T-cell (primary cell): ENCODE measurements around the gene RFXAP. TPM values are rescaled to one million over a fixed set of nuclear protein-coding genes. Genes with fewer than 3 reads are reported as not detected.
A peak's percentile ranks its signal among the peaks of the same experiment; 100 is the strongest.

ENCODE experiments used
- ATAC-seq, 4 experiments: fragments of 200-7000 bp in 3 of 4; fragments of 150-1000 bp in 1 of 4; cut with Tn5 transposase; replicated peaks in 1 of 4; 1 replicate in 3 of 4; 2 replicates in 1 of 4; pipeline ENCODE4 v1.10.0; 2021; ENCODE audit warnings: moderate library complexity in 3 of 4, mild to moderate bottlenecking in 2 of 4, moderate number of reproducible peaks in 1 of 4
- CTCF ChIA-PET, 2 donors: fragments of 300-600 bp; sonication (Branson Sonifier 250); formaldehyde crosslinking; loops; one replicate each; lab custom pipeline; 2022; ENCODE audit warnings: antibody characterized with exemption in 2 of 2; lab: Charles Lee
- POLR2A ChIA-PET, 2 donors: fragments of 300-600 bp; sonication (Branson Sonifier 250); formaldehyde crosslinking; loops; one replicate each; lab custom pipeline; 2022; ENCODE audit warnings: antibody characterized with exemption in 2 of 2; lab: Charles Lee
- DNase-seq, 35 experiments: peaks; one replicate each; pipeline versions ENCODE4 v3.0.0 to v3.0.0-alpha.2; 2013 to 2023
- H3K27ac ChIP-seq: one replicate; pipeline ENCODE4 v1.5.1; 2013; ENCODE audit warnings: low read length
- H3K27me3 ChIP-seq, 2 experiments: replicated peaks in 1 of 2; 1 replicate in 1 of 2; 2 replicates in 1 of 2; pipeline versions ENCODE4 v1.6.1 to v1.7.0; 2013; ENCODE audit warnings: low read length in 1 of 2, mixed read lengths in 1 of 2; ENCODE audit not compliant: control insufficient read depth in 2 of 2, insufficient read depth in 2 of 2; ENCODE audit errors: extremely low read depth in 1 of 2
- H3K36me3 ChIP-seq, 2 donors: 1 replicate in 1 of 2; 2 replicates in 1 of 2; pipeline versions ENCODE4 v1.6.1 to v1.7.0; 2013; ENCODE audit warnings: low read length in 1 of 2; ENCODE audit not compliant: control insufficient read depth in 2 of 2, insufficient read depth in 1 of 2; ENCODE audit errors: extremely low read depth in 1 of 2
- H3K4me1 ChIP-seq, 2 experiments: 1 replicate in 1 of 2; 2 replicates in 1 of 2; pipeline versions ENCODE4 v1.6.1 to v1.7.0; 2013; ENCODE audit warnings: low read length in 2 of 2, mixed read lengths in 1 of 2; ENCODE audit not compliant: insufficient read depth in 2 of 2, control insufficient read depth in 1 of 2; ENCODE audit errors: extremely low read depth in 1 of 2
- H3K4me3 ChIP-seq, 2 donors: 1 replicate in 1 of 2; 2 replicates in 1 of 2; pipeline versions ENCODE4 v1.5.1 to v1.7.0; 2013; ENCODE audit warnings: mild to moderate bottlenecking in 2 of 2, low read length in 1 of 2, moderate library complexity in 1 of 2; ENCODE audit not compliant: control insufficient read depth in 1 of 2; ENCODE audit errors: extremely low read depth in 1 of 2
- H3K9me3 ChIP-seq: 2 replicates; pipeline ENCODE4 v1.7.0; 2013
- H3K27ac Mint-ChIP-seq, 2 donors: one replicate each; pipeline ENCODE4 v1.8.0; 2020 to 2021; ENCODE audit warnings: mild to moderate bottlenecking in 2 of 2, mixed read lengths in 2 of 2
- H3K27me3 Mint-ChIP-seq, 2 donors: one replicate each; pipeline ENCODE4 v1.8.0; 2021 to 2022; ENCODE audit warnings: mixed read lengths in 2 of 2
- H3K36me3 Mint-ChIP-seq: one replicate; pipeline ENCODE4 v1.8.0; 2021; ENCODE audit warnings: mixed read lengths
- H3K4me1 Mint-ChIP-seq, 3 donors: one replicate each; pipeline ENCODE4 v1.8.0; 2020 to 2022; ENCODE audit warnings: mixed read lengths in 3 of 3, mild to moderate bottlenecking in 1 of 3
- H3K4me3 Mint-ChIP-seq, 3 donors: one replicate each; pipeline ENCODE4 v1.8.0; 2020 to 2022; ENCODE audit warnings: mild to moderate bottlenecking in 3 of 3, mixed read lengths in 3 of 3, moderate library complexity in 3 of 3
- H3K9me3 Mint-ChIP-seq, 3 donors: one replicate each; pipeline ENCODE4 v1.8.0; 2020 to 2022; ENCODE audit warnings: mixed read lengths in 3 of 3
- WGBS: methylation state at CpG from one replicate; pipeline ENCODE4 v1.1.5; 2013; ENCODE audit warnings: missing lambda C conversion rate; ENCODE audit not compliant: insufficient coverage; 5-methylcytosine and 5-hydroxymethylcytosine counted together
- total RNA-seq, 35 experiments: library from RNA in 6 of 35; stranded (reverse) in 6 of 35; fragments of 120-200 nt in 1 of 35; gene quantifications; one replicate each; pipeline versions ENCODE4 v1.2.1 to v1.2.4 and lab custom pipeline; 2013 to 2026

The RFXAP gene
- total RNA-seq, 5 donors from 2014 or later (not counting 1 experiment from before 2014, with no cell fraction given): 6.5 to 13.4 (median 9.0) TPM

- H3K27me3 Mint-ChIP-seq: no peaks in the 10 kb centered on the region
- no peaks in the 10 kb centered on the region for H3K9me3 ChIP-seq
- no peaks in the 10 kb centered on the region for H3K27me3 ChIP-seq
- no peak overlapping the region for H3K27ac ChIP-seq
- ChIA-PET POLR2A (no interaction called here), CTCF (interaction anchor here in 1 of 2 donors (0.6 kb wide), 1 partner anchor 9 kb away, joined by 3 read pairs; no protein-coding TSS in a partner anchor)
- H3K9me3 Mint-ChIP-seq: no peaks in the 10 kb centered on the region
- H3K4me1 ChIP-seq: no peaks in the 10 kb centered on the region
- H3K4me1 Mint-ChIP-seq: peaks cover 0 to 4% (median 0%) of the 10 kb centered on the region in 3 donors
- H3K27ac Mint-ChIP-seq: no peak overlapping the region
- peaks cover 4% of the 10 kb centered on the region for H3K36me3 Mint-ChIP-seq
- H3K4me3 ChIP-seq: no peak overlapping the region
- no peak overlapping the region for H3K4me3 Mint-ChIP-seq
- no peaks in the 10 kb centered on the region for H3K36me3 ChIP-seq
- ATAC-seq (no peak), DNase-seq (no peak)
- WGBS: 94% methylated on average over 6 of the region's 12 CpGs
Measured at GRCh38 chr13:36839981-36840380, 21.0 kb downstream of the RFXAP start.

GRCh38 chr13:36840718-36841250 lies 21.8 kb downstream of the RFXAP start:
- H3K27ac Mint-ChIP-seq: no peak overlapping the region
- peaks cover 0 to 4% (median 0%) of the 10 kb centered on the region in 3 donors for H3K4me1 Mint-ChIP-seq
- H3K27me3 Mint-ChIP-seq: no peaks in the 10 kb centered on the region
- H3K27me3 ChIP-seq: no peaks in the 10 kb centered on the region
- WGBS: no CpG with 5 or more reads among the region's 3 CpGs
- peaks cover 3% of the 10 kb centered on the region for H3K36me3 Mint-ChIP-seq
- H3K4me3 ChIP-seq: no peak overlapping the region
- no peaks in the 10 kb centered on the region for H3K36me3 ChIP-seq
- CTCF ChIA-PET: interaction anchor here in 1 of 2 donors (0.7 kb wide), 1 partner anchor 10 kb away, joined by 3 read pairs; no protein-coding TSS in a partner anchor
- H3K4me3 Mint-ChIP-seq: no peak overlapping the region
- H3K4me1 ChIP-seq: no peaks in the 10 kb centered on the region
- no peaks in the 10 kb centered on the region for H3K9me3 Mint-ChIP-seq
- no peaks in the 10 kb centered on the region for H3K9me3 ChIP-seq
- DNase-seq (no peak), ATAC-seq (no peak)
- POLR2A ChIA-PET: no interaction called here
- no peak overlapping the region for H3K27ac ChIP-seq

DNA sequence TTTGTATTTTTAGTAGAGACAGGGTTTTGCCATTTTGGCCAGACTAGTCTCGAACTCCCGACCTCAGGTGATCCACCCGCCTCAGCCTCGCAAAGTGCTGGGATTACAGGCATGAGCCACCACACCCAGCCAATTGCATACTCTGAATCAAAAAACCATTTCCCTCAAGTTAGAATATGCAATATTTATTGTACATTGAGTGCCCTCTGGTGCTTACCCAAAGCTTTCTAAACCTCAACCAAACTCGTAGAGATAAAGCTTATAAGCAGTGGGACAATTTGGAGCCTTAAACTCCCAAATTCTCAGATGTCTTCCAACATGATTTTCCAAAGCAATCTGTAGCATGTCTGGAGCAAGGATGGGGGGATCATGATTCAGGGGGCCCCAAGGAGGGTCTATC lies 22.4 kb downstream of the RFXAP start:
- ATAC-seq: no peak
- Histone ChIP-seq H3K9me3 (no peaks in the 10 kb centered on the region), H3K36me3 (no peaks in the 10 kb centered on the region), H3K4me1 (no peaks in the 10 kb centered on the region), H3K27ac (no peak overlapping the region), H3K4me3 (no peak overlapping the region), H3K27me3 (no peaks in the 10 kb centered on the region)
- H3K27ac Mint-ChIP-seq: no peak overlapping the region
- WGBS: no CpG with 5 or more reads among the region's 5 CpGs
- no peak overlapping the region for H3K4me3 Mint-ChIP-seq
- DNase-seq: no peak
- POLR2A ChIA-PET: no interaction called here
- CTCF ChIA-PET: interaction anchor here in 1 of 2 donors (0.7 kb wide), 1 partner anchor 10 kb away, joined by 3 read pairs; no protein-coding TSS in a partner anchor
- H3K9me3 Mint-ChIP-seq: no peaks in the 10 kb centered on the region
- H3K27me3 Mint-ChIP-seq: no peaks in the 10 kb centered on the region
- peaks cover 0 to 4% (median 0%) of the 10 kb centered on the region in 3 donors for H3K4me1 Mint-ChIP-seq
- no peaks in the 10 kb centered on the region for H3K36me3 Mint-ChIP-seq

GRCh38 chr13:36847606-36848005 lies 28.6 kb downstream of the RFXAP start:
- ChIA-PET POLR2A (no interaction called here), CTCF (no interaction called here)
- 94% methylated on average over 9 of the region's 9 CpGs for WGBS
- no peak overlapping the region for H3K27ac ChIP-seq
- no peak overlapping the region for H3K4me3 ChIP-seq
- Mint-ChIP-seq H3K36me3 (no peaks in the 10 kb centered on the region), H3K27me3 (peaks cover 0 to 5% of the 10 kb centered on the region in 2 donors), H3K4me3 (no peak overlapping the region), H3K9me3 (no peaks in the 10 kb centered on the region), H3K4me1 (no peaks in the 10 kb centered on the region), H3K27ac (no peak overlapping the region)
- no peak for ATAC-seq
- H3K4me1 ChIP-seq: no peaks in the 10 kb centered on the region
- no peaks in the 10 kb centered on the region for H3K9me3 ChIP-seq
- peaks cover 0 to 4% of the 10 kb centered on the region in 2 experiments for H3K27me3 ChIP-seq
- no peak for DNase-seq
- H3K36me3 ChIP-seq: no peaks in the 10 kb centered on the region

DNA sequence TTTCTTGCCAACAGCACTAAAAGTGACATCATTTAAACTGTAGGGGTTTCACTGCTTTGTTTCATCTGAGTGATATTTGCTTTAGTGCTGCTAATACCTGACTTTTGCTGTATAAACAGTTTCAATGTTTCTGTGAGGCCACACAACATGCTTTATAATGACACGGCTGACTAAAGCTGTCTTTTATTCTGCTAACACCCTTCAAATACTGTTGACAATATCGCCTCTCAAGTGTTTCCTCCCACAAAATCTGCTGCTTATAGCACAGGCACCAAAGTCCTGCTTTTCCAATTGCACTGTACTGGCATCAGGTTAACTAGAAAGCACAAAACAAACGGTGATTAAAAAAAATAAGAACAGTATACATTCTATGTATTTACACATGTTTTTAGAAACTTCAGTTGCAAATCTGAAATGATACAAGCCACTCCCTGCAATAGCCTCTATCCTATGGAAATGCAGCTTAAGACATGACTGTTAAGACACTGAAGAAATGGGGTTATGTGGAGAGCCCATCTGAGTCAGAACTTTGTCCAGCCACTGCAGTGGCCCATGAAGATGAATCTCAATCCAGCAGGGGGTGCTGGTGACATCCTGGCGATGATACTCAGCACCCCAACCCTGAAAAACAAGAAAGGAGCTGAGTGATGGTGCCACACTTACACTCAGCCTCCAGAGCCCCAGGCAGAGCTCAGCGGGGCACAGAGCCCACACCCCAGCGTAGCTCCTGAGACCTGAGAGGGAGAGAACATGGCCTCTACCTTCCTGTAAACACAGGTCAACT lies 29.4 kb downstream of the RFXAP start:
- H3K27ac Mint-ChIP-seq: no peak overlapping the region
- no peaks in the 10 kb centered on the region for H3K9me3 Mint-ChIP-seq
- no peaks in the 10 kb centered on the region for H3K4me1 Mint-ChIP-seq
- peaks cover 1 to 5% of the 10 kb centered on the region in 2 donors for H3K27me3 Mint-ChIP-seq
- DNase-seq (peak in 1 of 35 experiments; percentile 5), ATAC-seq (no peak)
- Histone ChIP-seq H3K4me3 (no peak overlapping the region), H3K4me1 (no peaks in the 10 kb centered on the region), H3K9me3 (no peaks in the 10 kb centered on the region), H3K27me3 (peaks cover 0 to 8% of the 10 kb centered on the region in 2 experiments), H3K27ac (no peak overlapping the region), H3K36me3 (no peaks in the 10 kb centered on the region)
- 79% methylated on average over 5 of the region's 6 CpGs for WGBS
- POLR2A ChIA-PET: no interaction called here
- no peaks in the 10 kb centered on the region for H3K36me3 Mint-ChIP-seq
- CTCF ChIA-PET: interaction anchor here in 1 of 2 donors (0.6 kb wide), 1 partner anchor 130 kb away, joined by 4 read pairs; no protein-coding TSS in a partner anchor
- H3K4me3 Mint-ChIP-seq: no peak overlapping the region

- Mint-ChIP-seq H3K4me1 (no peaks in the 10 kb centered on the region), H3K9me3 (no peaks in the 10 kb centered on the region), H3K27ac (no peak overlapping the region), H3K27me3 (peaks cover 7 to 12% of the 10 kb centered on the region in 2 donors), H3K36me3 (no peaks in the 10 kb centered on the region), H3K4me3 (no peak overlapping the region)
- ATAC-seq: no peak
- WGBS: 87% methylated on average over 11 of the region's 13 CpGs
- H3K27me3 ChIP-seq: peaks cover 0 to 18% of the 10 kb centered on the region in 2 experiments
- CTCF ChIA-PET: interaction anchor here in 1 of 2 donors (0.6 kb wide), 1 partner anchor 10 kb away, joined by 3 read pairs; no protein-coding TSS in a partner anchor
- no peaks in the 10 kb centered on the region for H3K4me1 ChIP-seq
- no peak overlapping the region for H3K4me3 ChIP-seq
- no peak overlapping the region for H3K27ac ChIP-seq
- DNase-seq: no peak
- no peaks in the 10 kb centered on the region for H3K36me3 ChIP-seq
- POLR2A ChIA-PET: no interaction called here
- H3K9me3 ChIP-seq: no peaks in the 10 kb centered on the region
Measured at GRCh38 chr13:36850790-36851438, 31.9 kb downstream of the RFXAP start.
